Effector memory CD8-positive, alpha-beta T cell (primary cell): ENCODE results near the gene OR10G4.
"Not testable (repeated sequence)": the region's sequence is repeated elsewhere in the genome, so short reads cannot be mapped to it uniquely, and the experiment has no call there.

Source experiments
- ATAC-seq: fragments of 150-1000 bp; cut with Tn5 transposase; replicated peaks from 2 replicates; pipeline ENCODE4 v1.10.0; 2021; ENCODE audit warnings: mild to moderate bottlenecking, moderate library complexity
- DNase-seq, 3 experiments: peaks; one replicate each; pipeline ENCODE4 v3.0.0; 2021
- H3K27ac Mint-ChIP-seq, 2 donors: one replicate each; pipeline ENCODE4 v1.8.0; 2022; ENCODE audit warnings: mild to moderate bottlenecking in 2 of 2, mixed read lengths in 2 of 2, moderate library complexity in 2 of 2
- H3K27me3 Mint-ChIP-seq, 2 donors: one replicate each; pipeline ENCODE4 v1.8.0; 2022; ENCODE audit warnings: mixed read lengths in 2 of 2
- H3K36me3 Mint-ChIP-seq: one replicate; pipeline ENCODE4 v1.8.0; 2022; ENCODE audit warnings: mild to moderate bottlenecking, moderate library complexity, mixed read lengths; ENCODE audit not compliant: insufficient read depth
- H3K4me1 Mint-ChIP-seq, 2 donors: one replicate each; pipeline ENCODE4 v1.8.0; 2022; ENCODE audit warnings: low read depth in 2 of 2, mixed read lengths in 2 of 2
- H3K4me3 Mint-ChIP-seq, 2 donors: one replicate each; pipeline ENCODE4 v1.8.0; 2022; ENCODE audit warnings: mild to moderate bottlenecking in 2 of 2, mixed read lengths in 2 of 2, moderate library complexity in 2 of 2
- H3K9me3 Mint-ChIP-seq, 2 donors: one replicate each; pipeline ENCODE4 v1.8.0; 2022; ENCODE audit warnings: mixed read lengths in 2 of 2
- total RNA-seq, 9 experiments: gene quantifications; one replicate each; lab custom pipeline; 2026; lab: John Stamatoyannopoulos, UW

The OR10G4 gene, protein sequence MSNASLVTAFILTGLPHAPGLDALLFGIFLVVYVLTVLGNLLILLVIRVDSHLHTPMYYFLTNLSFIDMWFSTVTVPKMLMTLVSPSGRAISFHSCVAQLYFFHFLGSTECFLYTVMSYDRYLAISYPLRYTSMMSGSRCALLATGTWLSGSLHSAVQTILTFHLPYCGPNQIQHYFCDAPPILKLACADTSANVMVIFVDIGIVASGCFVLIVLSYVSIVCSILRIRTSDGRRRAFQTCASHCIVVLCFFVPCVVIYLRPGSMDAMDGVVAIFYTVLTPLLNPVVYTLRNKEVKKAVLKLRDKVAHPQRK
- 0 to 0.07 (median 0) reads per million in 9 experiments for total RNA-seq

DNA sequence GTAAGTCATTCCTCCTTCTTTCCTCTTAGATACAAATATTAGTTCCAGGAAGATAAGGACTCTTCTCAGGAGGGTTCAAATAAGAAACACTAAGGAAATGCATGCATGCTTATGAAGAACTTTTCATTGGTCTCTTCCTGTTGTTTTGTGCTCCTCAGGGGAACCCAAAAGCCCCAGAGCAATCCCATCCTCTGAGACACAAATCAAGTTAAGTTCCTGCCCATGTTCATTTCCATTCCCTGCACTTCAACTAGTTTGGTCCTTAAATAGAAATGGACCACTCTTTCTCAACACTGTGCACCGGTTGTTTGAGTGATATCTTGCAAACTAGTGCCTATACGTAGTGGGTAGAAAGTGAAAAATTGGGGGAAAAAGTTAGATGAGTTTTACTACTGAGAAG, at the start of gene OR10G4:
TSS of gene OR10G4 (plus strand) at position 301 of the 400 bp plus-strand sequence. CDS start 2,578 bp downstream, outside the sequence.
- Mint-ChIP-seq H3K27ac (no peak within 1 kb of the TSS), H3K36me3 (no peaks in the 10 kb centered on the region), H3K27me3 (no peaks in the 10 kb centered on the region), H3K9me3 (no peaks in the 10 kb centered on the region), H3K4me3 (no peak within 1 kb of the TSS), H3K4me1 (no peaks in the 10 kb centered on the region)
- no peak for DNase-seq
- ATAC-seq, result no peak

DNA sequence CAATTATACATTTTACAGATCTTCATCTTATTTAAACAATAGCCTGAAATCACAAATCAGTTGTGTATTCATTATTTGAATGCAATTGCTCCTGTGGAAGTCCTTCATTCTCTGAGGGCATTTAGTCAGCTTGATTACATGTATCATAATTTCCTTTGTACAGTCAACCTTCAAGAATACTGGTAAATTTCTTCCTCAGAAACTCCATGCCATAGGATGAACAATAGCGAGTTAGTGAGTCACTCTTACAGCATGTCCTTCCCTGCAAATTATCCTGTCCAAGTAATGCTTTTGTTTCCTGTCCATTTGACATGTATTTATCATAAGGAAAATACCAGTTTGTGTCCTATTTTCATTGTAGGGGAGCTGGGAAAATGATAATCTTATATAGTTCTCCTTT, 39.0 kb upstream of the OR10G4 start:
- DNase-seq, result no peak
- Mint-ChIP-seq H3K9me3 (peaks cover 5 to 10% of the 10 kb centered on the region in 2 donors), H3K4me1 (no peaks in the 10 kb centered on the region), H3K27me3 (peaks cover 5 to 7% of the 10 kb centered on the region in 2 donors), H3K36me3 (no peaks in the 10 kb centered on the region), H3K4me3 (no peak overlapping the region), H3K27ac (no peak overlapping the region)
- no peak for ATAC-seq

DNA sequence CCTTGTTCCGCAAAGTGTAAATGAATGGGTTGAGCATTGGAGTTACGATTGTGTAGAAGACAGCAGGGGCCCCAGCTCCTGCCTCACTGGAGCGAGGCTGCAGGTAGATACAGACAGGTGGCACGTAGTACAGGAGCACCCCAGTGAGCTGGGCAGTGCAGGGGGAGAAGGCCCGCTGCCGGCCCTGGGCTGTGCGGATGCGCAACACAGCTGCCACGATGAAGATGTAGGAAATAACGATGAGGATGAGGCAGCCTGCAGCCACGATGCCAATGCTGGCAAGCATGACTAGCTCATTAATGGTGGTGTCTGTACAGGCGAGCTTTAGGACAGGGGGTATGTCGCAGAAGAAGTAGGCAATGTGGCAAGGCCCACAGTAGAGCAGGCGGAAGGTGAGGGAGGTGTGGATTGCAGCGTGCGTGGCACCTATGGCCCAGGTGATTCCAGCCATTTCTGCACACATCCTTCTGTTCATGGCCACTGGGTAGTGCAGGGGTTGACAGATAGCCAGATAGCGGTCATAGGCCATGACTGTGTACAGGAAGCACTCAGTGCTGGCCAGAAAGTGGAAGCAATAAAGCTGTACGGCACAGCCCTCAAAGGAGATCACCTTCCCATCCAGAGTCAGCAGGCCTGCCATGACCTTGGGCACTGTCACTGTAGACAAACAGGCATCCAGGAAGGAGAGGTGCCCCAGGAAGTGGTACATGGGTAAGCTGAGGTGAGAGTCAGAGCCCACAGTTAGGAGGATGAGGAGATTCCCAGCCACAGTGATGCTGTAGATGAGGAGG, 35.8 kb upstream of the OR10G4 start:
- Mint-ChIP-seq H3K27me3 (peaks cover 5 to 7% of the 10 kb centered on the region in 2 donors), H3K4me1 (no peaks in the 10 kb centered on the region), H3K9me3 (peaks cover 6 to 10% of the 10 kb centered on the region in 2 donors), H3K36me3 (no peaks in the 10 kb centered on the region), H3K27ac (peak overlapping the region in 1 of 2 donors; percentile 28), H3K4me3 (no peak overlapping the region)
- no peak for ATAC-seq
- DNase-seq, result no peak

DNA sequence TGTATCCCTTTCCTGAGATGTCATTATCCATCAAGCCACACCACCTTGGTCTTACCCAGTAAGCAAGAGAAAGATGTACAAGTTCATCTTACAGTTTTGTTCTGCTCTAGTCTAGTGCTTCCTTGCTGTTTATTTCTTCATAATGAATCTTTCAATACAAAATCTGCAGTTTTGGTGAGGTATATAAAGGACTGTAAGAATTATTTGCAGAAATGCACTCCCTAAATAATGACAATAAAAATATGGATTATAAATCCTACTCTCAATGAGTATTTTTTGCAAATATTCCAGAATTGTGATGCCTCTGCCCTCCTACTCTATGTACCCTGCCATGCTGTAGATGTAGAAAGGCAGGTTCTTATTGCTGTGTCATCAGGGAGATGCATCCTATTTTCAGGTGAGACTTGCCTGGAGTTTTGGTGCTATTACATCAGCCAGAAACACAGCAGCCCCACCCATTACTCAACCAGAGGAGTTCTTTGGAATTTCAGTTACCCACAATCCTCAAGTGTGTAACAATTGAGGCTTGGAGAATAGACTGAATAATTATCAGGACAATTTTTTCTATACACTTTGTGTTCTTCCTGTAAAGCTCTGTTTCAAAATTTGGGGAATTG, 35.0 kb upstream of the OR10G4 start, which contains the start of gene OR10S1:
TSS of gene OR10S1 (minus strand) at position 51 of the 617 bp plus-strand sequence. CDS start 117 bp downstream, outside the sequence.
- ATAC-seq, result no peak
- peak within 1 kb of the TSS in 1 of 2 donors; percentile 28 for H3K27ac Mint-ChIP-seq
- no peaks in the 10 kb centered on the region for H3K36me3 Mint-ChIP-seq
- peaks cover 5 to 7% of the 10 kb centered on the region in 2 donors for H3K27me3 Mint-ChIP-seq
- DNase-seq, result no peak
- H3K4me1 Mint-ChIP-seq, result no peaks in the 10 kb centered on the region
- H3K4me3 Mint-ChIP-seq, result no peak within 1 kb of the TSS
- H3K9me3 Mint-ChIP-seq, result peaks cover 10 to 19% of the 10 kb centered on the region in 2 donors

DNA sequence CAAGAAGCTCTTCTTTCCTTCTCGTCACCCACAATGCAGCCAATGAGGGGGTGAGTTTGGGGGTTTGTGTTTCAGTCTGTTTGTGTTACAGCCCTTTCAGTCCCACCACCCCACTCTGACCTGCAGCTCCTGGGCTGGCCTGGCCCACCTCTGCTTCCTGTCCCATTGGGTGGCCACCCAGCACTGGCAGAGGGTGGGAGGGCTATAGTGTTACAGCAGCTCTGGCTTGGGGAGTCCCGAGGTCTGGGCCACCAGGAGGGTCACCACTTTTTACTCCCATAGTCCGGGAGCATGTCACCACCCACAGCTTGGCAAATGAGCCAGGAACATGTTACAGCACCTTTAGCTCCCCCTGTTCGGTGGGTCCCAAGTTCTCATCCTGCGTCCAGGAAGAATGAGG, 33.5 kb upstream of the OR10G4 start:
- no peak overlapping the region for H3K4me3 Mint-ChIP-seq
- peaks cover 5 to 7% of the 10 kb centered on the region in 2 donors for H3K27me3 Mint-ChIP-seq
- H3K27ac Mint-ChIP-seq, result no peak overlapping the region
- ATAC-seq (no peak), DNase-seq (no peak)
- peaks cover 20 to 28% of the 10 kb centered on the region in 2 donors for H3K9me3 Mint-ChIP-seq
- no peaks in the 10 kb centered on the region for H3K36me3 Mint-ChIP-seq
- H3K4me1 Mint-ChIP-seq, result no peaks in the 10 kb centered on the region

DNA sequence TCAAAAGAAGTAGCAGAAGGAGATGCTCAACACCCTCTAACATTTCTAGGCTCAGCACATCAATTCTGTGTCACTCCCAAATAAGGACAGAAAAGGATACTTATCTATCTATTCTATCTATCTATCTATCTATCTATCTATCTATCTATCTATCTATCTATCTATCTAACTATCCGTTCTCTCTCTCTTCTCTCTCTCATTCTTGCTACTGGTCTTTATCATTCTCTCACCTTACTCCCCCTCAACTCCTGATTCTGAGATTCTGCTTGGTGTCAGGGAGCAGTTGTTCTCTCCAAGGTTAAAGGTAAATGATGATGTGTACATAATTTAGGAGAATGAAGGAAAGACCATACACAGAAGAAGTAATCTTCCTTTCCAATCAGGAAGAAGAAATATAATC, 17.7 kb upstream of the OR10G4 start, which contains the start of gene OR10G6:
TSS of gene OR10G6 (minus strand) at position 43 of the 400 bp plus-strand sequence. CDS start at position 43, 0 bp downstream.
- ATAC-seq, result no peak
- H3K9me3 Mint-ChIP-seq, result peaks cover 0 to 3% of the 10 kb centered on the region in 2 donors
- H3K36me3 Mint-ChIP-seq, result no peaks in the 10 kb centered on the region
- no peak for DNase-seq
- no peak within 1 kb of the TSS for H3K27ac Mint-ChIP-seq
- H3K4me3 Mint-ChIP-seq, result no peak within 1 kb of the TSS
- no peaks in the 10 kb centered on the region for H3K27me3 Mint-ChIP-seq
- H3K4me1 Mint-ChIP-seq, result no peaks in the 10 kb centered on the region

DNA sequence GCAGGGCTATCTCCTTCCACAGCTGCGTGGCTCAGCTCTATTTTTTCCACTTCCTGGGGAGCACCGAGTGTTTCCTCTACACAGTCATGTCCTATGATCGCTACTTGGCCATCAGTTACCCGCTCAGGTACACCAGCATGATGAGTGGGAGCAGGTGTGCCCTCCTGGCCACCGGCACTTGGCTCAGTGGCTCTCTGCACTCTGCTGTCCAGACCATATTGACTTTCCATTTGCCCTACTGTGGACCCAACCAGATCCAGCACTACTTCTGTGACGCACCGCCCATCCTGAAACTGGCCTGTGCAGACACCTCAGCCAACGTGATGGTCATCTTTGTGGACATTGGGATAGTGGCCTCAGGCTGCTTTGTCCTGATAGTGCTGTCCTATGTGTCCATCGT, 3.0 kb downstream of the OR10G4 start:
- not testable (repeated sequence) for ATAC-seq

DNA sequence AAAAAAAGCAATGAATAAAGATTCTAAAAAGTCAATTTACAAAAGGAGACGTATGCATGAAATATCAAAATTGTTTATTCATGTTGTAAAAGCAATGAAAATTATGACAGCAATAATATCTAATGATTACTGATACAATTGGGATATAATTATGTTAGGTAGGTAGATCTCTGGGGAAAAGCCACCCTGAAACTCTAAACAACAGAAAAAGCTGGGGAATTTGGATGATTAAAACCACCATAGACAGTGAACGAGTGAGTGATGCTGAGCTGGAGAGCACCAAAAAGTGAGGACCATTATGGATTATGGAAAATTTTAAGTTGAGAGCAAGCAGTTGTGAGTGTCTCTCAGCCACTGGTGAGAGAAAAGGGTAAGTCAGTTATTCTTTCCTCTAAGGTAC, 13.7 kb downstream of the OR10G4 start, which contains the start of gene OR10G8:
TSS of gene OR10G8 (plus strand) at position 301 of the 400 bp plus-strand sequence. CDS start 2,825 bp downstream, outside the sequence.
- Mint-ChIP-seq H3K9me3 (peaks cover 2 to 7% of the 10 kb centered on the region in 2 donors), H3K4me3 (no peak within 1 kb of the TSS), H3K27ac (no peak within 1 kb of the TSS), H3K4me1 (no peaks in the 10 kb centered on the region), H3K27me3 (no peaks in the 10 kb centered on the region), H3K36me3 (no peaks in the 10 kb centered on the region)
- ATAC-seq (no peak), DNase-seq (no peak)

More for the DNA sequence above, 3.0 kb downstream of the OR10G4 start:
- H3K9me3 Mint-ChIP-seq, H3K4me1 Mint-ChIP-seq, DNase-seq, H3K36me3 Mint-ChIP-seq, H3K27ac Mint-ChIP-seq, H3K27me3 Mint-ChIP-seq, H3K4me3 Mint-ChIP-seq: not testable (repeated sequence)

DNA sequence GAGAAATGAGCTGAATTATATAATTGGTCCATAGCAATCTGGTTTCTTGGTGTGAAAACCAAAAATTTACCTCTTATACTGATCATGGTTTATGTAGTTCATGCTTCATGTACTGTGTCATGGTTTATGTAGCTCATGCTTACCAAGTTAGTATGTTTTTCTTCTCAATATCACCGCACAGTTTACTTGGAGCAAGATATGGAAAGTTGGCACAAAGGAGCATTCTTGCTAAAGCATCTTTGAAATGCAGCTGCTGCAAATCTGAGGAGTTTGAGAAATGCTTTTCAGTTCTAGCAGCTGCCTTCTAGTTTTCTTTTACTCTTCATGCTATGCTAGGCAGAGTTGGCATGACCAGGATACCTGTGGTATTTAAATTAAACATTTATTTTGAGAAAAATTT, 23.9 kb downstream of the OR10G4 start:
- H3K36me3 Mint-ChIP-seq, result no peaks in the 10 kb centered on the region
- no peak overlapping the region for H3K4me3 Mint-ChIP-seq
- peaks cover 0 to 6% of the 10 kb centered on the region in 2 donors for H3K27me3 Mint-ChIP-seq
- ATAC-seq, result no peak
- H3K4me1 Mint-ChIP-seq, result no peaks in the 10 kb centered on the region
- DNase-seq, result no peak
- H3K9me3 Mint-ChIP-seq, result no peaks in the 10 kb centered on the region
- no peak overlapping the region for H3K27ac Mint-ChIP-seq

DNA sequence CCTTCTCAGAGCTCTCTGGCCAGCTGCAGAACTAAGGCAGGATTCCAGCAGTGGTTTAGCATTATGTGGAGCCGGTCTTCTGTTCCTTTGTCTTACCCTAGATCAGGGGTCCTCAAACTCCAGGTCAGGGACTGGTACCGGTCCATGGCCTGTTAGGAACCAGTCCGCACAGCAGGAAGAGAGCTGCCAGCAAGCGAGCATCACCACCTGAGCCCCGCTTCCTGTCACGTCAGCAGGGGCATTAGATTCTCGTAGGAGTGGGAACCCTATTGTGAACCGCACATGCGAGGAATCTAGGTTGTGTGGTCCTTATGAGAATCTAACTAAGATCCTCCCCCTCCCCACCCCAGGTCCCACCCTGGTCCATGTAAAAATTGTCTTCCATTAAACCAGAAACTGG, 26.8 kb downstream of the OR10G4 start:
- no peak for DNase-seq
- H3K4me1 Mint-ChIP-seq, result no peaks in the 10 kb centered on the region
- no peaks in the 10 kb centered on the region for H3K36me3 Mint-ChIP-seq
- ATAC-seq, result no peak
- no peak overlapping the region for H3K27ac Mint-ChIP-seq
- H3K4me3 Mint-ChIP-seq, result no peak overlapping the region
- H3K27me3 Mint-ChIP-seq, result peaks cover 0 to 6% of the 10 kb centered on the region in 2 donors
- H3K9me3 Mint-ChIP-seq, result no peaks in the 10 kb centered on the region

DNA sequence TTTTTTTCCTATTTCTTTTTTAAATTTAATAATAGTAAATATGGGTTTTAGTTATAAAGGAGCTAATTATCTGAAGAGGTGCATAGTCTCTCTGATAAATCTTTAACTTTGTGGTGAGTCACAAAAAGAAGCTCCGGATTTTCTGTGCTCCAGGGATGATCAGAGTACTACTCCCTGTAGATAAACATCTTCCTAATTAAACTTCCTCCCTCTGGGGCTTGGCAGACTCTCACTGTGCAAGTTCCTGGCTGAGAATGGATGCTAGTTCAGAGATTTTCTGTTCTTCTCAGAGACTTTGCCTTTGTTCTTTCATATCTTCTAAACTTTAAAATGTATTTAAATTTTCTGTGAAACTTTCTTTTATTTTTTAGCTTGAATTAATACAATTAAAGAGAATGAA, 28.5 kb downstream of the OR10G4 start, which contains the start of gene OR10G7:
TSS of gene OR10G7 (minus strand) at position 72 of the 400 bp plus-strand sequence. CDS start 2,324 bp downstream, outside the sequence.
- no peak within 1 kb of the TSS for H3K4me3 Mint-ChIP-seq
- H3K27ac Mint-ChIP-seq, result no peak within 1 kb of the TSS
- H3K9me3 Mint-ChIP-seq, result no peaks in the 10 kb centered on the region
- H3K4me1 Mint-ChIP-seq, result no peaks in the 10 kb centered on the region
- H3K27me3 Mint-ChIP-seq, result peaks cover 0 to 6% of the 10 kb centered on the region in 2 donors
- H3K36me3 Mint-ChIP-seq, result no peaks in the 10 kb centered on the region
- ATAC-seq (no peak), DNase-seq (no peak)

DNA sequence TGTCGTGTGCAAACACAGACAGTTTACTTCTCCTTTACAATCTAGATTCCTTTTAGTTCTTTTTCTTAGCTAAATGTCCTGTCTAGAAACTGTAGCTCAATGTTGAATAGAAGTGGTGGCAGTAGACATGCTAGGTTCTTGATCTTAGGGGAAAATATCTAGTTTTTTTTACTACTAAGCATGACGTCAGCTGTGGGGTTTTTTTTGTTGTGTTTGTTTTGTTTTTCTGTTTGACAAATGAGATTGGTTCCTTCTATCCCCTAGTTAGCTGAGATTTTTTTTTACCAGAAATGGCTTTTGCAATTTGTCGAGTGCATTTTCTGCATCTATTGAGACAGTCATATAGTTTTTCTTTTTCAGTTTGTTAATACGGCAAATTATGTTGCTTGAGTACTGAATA, 30.6 kb downstream of the OR10G4 start:
- DNase-seq, result no peak
- Mint-ChIP-seq H3K27me3 (peaks cover 0 to under 1% of the 10 kb centered on the region in 2 donors), H3K4me3 (no peak overlapping the region), H3K27ac (no peak overlapping the region), H3K9me3 (no peaks in the 10 kb centered on the region), H3K36me3 (no peaks in the 10 kb centered on the region), H3K4me1 (no peaks in the 10 kb centered on the region)
- no peak for ATAC-seq

DNA sequence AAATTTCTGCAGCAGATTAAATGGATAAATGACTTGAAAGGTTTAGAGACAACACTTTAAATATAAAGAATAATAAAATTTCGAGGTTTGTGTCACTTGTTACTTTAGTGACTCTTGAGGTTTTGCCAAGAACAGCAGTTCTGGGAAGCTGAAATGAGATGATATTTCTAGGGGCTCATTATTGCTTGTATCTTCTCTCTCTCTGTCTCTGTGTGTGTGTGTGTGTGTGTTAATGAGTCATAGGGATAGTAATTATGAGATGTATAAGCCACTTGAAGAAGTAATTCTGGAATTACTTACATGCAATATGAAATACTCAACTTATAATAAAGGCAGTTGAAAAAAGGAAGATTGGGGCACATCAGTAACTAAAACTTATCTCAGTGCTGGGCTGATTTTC, 38.0 kb downstream of the OR10G4 start:
- ATAC-seq, result no peak

More for the DNA sequence above, 38.0 kb downstream of the OR10G4 start:
- Mint-ChIP-seq H3K9me3 (peaks cover 0 to 11% of the 10 kb centered on the region in 2 donors), H3K4me1 (no peaks in the 10 kb centered on the region), H3K4me3 (no peak overlapping the region), H3K27ac (no peak overlapping the region), H3K27me3 (peaks cover 0 to 10% of the 10 kb centered on the region in 2 donors), H3K36me3 (no peaks in the 10 kb centered on the region)
- DNase-seq, result no peak
